D721Med (cell line): ENCODE results near the gene ATP4B.

Source experiments
- DNase-seq: peaks from one replicate; pipeline ENCODE4 v3.0.0; 2011; ENCODE audit warnings: low spot score; ENCODE audit not compliant: insufficient read length
- FAIRE-seq: peaks from 2 replicates; lab custom pipeline; 2011; peaks lifted over from hg19 to GRCh38; lab: Jason Lieb, UNC
- CTCF ChIP-seq: IDR thresholded peaks from 2 replicates; pipeline ENCODE4 v1.5.1; 2012; ENCODE audit warnings: mild to moderate bottlenecking, control low read depth; ENCODE audit not compliant: insufficient read depth; ENCODE audit errors: missing control alignments

Gene ATP4B

GRCh38 chr13:113635048-113635420 lies 23.0 kb downstream of the ATP4B start:
- no peak for TF ChIP-seq CTCF
- DNase-seq (no peak), FAIRE-seq (no peak)

- no peak for TF ChIP-seq CTCF
- no peak for FAIRE-seq
Measured at GRCh38 chr13:113634279-113635047, 23.5 kb downstream of the ATP4B start.

DNA sequence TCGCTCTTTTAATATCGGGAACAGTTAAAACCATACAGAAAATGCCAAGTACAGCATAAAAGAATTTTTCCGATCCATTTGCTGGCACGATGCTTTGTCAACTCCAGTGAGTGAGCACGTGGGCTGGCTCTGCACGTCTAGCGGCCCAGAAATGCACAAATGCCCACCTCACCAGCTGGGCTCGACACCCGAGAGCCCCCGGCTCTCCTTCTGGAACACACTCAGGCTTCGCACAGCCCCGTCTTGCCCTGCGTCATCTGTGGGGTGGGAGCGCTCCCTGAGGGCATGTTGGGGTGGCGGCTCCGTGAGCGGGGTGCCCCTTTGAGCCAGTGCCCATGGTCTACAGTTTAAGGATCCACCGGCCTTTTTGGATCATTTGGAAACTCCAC lies 24.5 kb downstream of the ATP4B start:
- FAIRE-seq (no peak), DNase-seq (no peak)
- TF ChIP-seq CTCF: no peak

More at GRCh38 chr13:113634279-113635047, 23.5 kb downstream of the ATP4B start:
- DNase-seq: no peak

DNA sequence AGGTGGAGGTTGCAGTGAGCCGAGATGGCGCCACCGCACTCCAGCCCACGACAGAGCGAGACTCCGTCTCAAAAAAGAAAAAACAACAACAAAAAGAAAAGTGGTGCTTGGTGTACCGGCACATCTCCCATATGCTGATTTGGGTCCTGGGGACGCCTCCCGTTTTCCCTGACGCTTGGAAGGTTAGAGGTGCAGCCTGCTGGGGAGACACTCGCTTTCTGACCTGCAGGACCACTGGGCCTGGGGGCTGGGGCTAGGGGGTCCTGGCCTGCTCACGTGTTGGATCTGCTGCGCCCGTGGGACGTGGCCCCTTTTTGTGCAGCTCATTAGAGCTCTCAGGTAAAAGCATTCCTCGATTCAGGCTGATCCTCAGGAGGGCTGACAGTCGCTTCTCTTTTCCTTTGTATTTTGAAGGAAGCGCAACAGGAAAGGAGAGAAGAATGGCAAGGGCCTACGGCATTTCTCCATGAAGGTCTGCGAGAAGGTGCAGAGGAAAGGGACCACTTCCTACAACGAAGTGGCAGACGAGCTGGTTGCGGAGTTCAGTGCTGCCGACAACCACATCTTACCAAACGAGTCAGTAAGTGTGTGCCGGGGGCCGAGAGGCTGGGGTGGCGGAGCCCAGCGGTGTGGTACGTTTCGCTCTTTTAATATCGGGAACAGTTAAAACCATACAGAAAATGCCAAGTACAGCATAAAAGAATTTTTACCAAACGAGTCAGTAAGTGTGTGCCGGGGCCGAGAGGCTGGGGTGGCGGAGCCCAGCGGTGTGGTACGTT lies 25.1 kb downstream of the ATP4B start:
- no peak for FAIRE-seq
- TF ChIP-seq CTCF: no peak
- no peak for DNase-seq

- no peak for DNase-seq
- TF ChIP-seq CTCF: no peak
- FAIRE-seq: no peak
Measured at GRCh38 chr13:113631341-113632095, 26.5 kb downstream of the ATP4B start.

DNA sequence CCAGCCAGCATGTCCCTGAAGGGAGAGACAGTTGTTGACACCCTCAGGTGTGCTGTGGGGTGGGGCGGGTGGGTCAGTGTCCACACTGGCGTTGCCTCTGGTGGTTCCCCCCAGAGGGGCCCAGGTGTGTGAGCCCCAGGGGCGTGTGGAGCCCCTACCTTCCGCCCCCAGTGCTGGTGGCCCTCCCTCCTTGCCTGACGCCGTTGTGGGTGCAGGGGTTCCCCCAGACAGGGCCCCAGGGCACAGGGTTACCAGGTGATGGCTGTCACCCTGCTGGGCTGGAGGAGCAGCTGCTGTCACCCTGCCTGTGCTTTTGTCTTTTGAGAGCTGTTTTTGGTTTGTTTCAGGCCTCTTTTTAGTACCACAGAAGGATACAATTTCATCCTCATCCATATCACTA lies 27.2 kb downstream of the ATP4B start:
- FAIRE-seq (no peak), DNase-seq (no peak)
- TF ChIP-seq CTCF: no peak
